HCEC 1CT (cell line): Measurements from ENCODE around the gene GOLGA8B.
"Not testable (repeated sequence)": the region's sequence is repeated elsewhere in the genome, so short reads cannot be mapped to it uniquely, and the experiment has no call there.

ENCODE experiments used
- DNase-seq: peaks from one replicate; pipeline ENCODE4 v3.0.0-alpha.2; 2017

GOLGA8B gene

DNA sequence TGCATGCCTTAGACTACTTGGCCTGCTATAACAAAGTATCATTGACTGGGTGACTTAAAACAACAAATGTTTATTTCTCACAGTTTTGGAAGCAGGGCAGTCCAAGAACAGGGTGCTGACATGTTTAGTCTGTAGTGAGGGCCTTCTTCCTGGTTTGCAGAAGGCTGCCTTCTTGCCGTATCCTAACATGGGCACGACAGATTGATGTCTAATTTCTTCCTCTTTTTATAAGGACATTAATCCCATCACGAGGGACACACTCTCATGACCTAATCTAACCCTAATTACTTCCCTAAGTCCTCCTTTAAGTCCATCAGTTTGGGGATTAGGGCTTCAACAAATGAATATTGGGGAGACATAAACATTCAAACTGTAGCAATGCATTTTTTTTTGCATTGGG, 10.9 kb upstream of the GOLGA8B start:
- DNase-seq, result no peak

- DNase-seq, result no peak
Observed at GRCh38 chr15:34591306-34591705, 7.9 kb upstream of the GOLGA8B start.

GRCh38 chr15:34588046-34588674, 4.7 kb upstream of the GOLGA8B start:
- DNase-seq, result peak; percentile 65

DNA sequence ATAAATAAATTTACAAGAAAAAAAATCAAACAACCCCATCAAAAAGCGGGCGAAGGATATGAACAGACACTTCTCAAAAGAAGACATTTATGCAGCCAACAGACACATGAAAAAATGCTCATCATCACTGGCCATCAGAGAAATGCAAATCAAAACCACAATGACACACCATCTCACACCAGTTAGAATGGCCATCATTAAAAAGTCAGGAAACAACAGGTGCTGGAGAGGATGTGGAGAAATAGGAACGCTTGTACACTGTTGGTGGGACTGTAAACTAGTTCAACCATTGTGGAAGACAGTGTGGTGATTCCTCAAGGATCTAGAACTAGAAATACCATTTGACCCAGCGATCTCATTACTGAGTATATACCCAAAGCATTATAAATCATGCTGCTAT, 2.5 kb upstream of the GOLGA8B start:
- not testable (repeated sequence) for DNase-seq

DNA sequence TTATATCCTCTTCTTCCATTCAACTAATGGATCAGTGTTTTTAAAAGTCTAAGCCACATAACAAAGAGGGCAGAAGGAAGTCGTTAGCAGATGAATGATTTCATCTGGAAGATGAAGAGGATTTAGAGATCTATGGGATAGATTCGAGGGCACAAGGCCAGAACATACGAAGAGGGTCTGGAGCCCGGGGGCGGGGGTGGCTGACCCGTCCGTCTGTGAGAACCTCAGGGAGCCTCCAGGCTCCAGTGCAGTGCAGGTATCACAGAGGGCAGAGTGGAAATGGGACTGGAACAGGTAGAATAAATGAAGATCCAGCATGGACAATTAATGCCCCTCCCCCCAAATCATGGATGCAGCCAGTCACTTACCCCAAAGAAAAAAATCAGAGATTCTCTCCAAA, 1.5 kb upstream of the GOLGA8B start:
- DNase-seq, result no peak

- DNase-seq, result no peak
Observed at GRCh38 chr15:34584330-34584668, 848 bp upstream of the GOLGA8B start.

DNA sequence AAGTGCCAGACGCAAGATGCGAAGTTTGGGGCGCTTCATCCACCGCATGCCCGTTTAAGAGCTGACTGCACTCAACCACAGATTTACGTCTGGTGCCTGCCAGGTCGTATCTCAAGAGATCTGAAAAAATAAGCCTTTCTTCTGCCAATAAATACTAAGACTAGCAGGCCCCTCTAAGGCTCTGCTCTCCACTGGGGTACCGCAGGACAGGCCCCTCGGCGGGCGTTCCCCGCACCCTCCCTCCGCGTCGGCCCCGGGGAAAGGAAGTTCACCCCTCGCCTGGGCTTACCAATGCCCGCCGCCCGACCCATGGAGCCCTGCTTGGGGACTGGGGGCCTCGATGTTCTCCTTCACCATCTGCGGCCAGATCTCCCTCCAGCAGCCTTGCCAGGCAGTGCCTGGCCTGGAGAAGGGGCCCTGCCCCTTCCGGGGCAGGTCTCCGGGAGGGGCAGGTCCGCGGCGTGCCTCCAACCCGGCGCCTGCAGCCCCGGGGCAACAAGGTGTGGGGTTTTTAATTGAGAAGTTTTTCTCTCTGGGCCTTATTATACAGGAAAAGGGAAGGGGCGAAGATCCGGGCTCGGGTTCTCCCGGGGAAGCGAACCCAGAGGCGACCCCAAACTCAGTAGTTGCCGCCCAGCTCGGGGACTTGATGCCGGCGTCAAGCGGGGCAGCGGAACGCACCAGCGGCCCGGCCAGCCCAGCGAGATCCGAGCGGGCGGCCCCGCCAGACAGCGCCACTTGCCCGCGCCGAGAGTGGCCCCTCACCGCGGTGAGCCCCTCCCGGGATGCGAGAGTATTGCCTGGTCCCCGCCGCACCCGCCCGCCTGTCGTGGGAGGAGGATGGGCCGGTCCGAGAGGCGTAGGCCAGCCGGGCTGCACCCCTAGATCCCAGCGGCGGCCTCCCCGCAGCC, 735 bp downstream of the GOLGA8B start:
- no peak for DNase-seq

- DNase-seq, result not testable (repeated sequence)
Observed at GRCh38 chr15:34581687-34582460, 1.6 kb downstream of the GOLGA8B start.

GRCh38 chr15:34581043-34581365, 2.4 kb downstream of the GOLGA8B start:
- DNase-seq, result no peak

DNA sequence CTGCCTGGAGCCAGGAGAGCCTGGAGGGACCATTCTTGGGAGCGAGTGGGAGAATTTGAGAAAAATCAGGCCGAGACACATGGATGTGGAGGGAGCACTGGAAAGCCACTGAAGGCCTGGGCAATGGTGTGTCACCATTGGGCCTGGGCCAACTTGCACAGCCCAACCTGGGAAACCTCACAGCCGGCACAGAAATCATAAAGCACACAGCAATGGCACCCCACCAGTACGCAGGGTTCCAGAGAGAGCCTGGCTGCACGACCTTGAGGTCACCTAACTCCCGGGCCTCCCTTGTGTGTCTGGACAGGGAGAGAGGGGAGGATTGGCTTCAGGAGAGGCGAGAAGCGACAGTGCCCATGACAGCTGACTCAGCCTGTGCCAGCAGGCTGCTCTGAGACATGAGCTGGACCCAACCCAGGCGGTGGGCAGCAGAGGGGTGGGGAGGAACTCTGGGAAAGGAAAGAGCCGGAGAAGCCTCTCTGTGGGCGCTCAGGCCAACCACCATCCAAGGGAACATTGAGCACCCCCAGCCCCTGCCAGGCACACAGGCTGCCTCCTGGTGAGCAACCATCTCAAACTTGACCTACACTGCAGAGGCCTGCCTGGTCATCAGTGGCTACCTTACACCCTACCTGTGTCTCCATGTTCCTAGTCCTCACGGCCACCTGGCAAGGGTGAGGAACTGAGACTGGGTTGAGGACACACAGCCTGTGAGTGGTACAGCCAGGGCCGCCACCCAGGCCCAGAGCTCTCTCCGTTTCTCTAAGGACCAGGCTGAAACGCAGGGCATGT, 3.0 kb downstream of the GOLGA8B start:
- DNase-seq, result not testable (repeated sequence)

DNA sequence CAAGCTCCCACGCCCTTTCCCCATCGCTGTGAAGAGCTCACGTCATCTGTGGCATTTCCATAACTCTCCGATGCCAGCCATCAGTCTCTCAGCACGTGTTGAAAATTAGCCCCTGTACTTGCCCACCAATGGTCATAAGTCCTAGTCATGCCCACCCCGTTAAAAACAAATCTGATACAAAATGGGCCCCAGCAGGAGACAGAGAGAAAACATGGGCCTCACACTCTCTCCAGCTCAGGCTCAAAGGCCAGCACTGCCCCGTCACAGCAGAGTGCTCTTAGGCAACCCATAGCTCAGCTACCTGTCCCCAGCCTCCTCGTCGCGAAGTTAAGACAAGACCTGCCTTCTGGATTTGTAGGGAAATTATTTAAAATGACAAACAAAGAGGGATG, 5.2 kb downstream of the GOLGA8B start:
- DNase-seq, result no peak

DNA sequence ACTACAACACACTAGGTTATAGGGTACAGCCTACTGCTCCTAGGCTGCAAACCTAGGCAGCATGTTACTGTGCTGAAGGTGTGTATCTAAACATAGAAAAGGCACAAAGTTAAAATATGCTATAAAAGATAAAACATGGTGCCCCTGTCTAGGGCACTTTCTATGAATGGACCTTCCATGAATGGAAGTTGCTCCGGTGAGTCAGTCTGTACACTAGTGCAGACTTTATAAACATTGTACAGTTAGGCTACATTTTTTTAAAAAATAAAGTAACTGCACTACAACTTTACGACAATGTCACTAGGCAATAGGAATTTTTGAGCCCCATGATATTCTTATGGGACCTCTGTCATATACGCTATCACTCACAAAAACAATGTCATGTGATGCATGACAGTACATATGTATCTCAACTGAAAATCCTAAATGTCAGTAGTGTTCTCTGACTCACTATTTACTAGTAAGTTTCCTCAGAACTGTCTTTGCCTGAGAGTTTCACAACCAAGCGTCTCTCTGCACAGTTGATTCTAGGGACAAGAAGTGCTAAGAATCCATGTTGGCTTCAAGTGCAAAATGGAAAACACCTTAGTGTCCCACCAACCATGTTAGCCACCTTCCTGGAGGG, 5.7 kb downstream of the GOLGA8B start:
- DNase-seq, result peak; percentile 60

- DNase-seq, result not testable (repeated sequence)
Observed at GRCh38 chr15:34575035-34575434, 8.4 kb downstream of the GOLGA8B start.

- not testable (repeated sequence) for DNase-seq
Observed at GRCh38 chr15:34572921-34573320, 10.5 kb downstream of the GOLGA8B start.

DNA sequence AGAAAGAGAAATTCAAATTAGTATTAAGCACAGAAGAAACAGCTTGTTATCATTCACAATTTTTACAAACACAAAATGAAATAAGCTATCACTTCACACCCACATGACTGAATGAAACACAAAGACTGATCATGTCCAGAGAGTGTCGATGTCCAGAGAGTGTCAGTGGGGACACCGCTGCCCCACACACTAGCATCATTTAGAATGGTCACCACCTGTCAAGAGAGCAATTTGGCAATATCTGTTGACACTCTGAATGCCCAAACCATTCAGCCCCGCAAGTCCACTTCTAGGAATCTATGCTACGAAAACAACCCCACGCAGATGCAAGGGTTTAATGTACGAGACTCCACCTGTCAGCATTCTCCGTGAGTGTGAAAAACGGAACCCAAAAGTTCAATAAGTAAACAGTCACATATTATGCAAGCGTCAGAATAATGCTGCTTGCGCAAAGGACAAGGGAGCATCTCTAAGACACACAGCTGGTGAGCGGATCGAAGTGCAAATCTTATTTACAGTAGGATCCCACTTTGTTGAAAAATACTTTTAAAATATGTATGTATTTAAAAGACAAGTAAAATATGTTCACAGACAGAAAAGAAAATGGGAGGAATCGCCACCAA, 11.3 kb downstream of the GOLGA8B start:
- not testable (repeated sequence) for DNase-seq

- not testable (repeated sequence) for DNase-seq
Observed at GRCh38 chr15:34569670-34570396, 13.6 kb downstream of the GOLGA8B start.

- DNase-seq, result not testable (repeated sequence)
Observed at GRCh38 chr15:34567174-34567573, 16.3 kb downstream of the GOLGA8B start.

- not testable (repeated sequence) for DNase-seq
Observed at GRCh38 chr15:34564711-34565110, 18.7 kb downstream of the GOLGA8B start.

DNA sequence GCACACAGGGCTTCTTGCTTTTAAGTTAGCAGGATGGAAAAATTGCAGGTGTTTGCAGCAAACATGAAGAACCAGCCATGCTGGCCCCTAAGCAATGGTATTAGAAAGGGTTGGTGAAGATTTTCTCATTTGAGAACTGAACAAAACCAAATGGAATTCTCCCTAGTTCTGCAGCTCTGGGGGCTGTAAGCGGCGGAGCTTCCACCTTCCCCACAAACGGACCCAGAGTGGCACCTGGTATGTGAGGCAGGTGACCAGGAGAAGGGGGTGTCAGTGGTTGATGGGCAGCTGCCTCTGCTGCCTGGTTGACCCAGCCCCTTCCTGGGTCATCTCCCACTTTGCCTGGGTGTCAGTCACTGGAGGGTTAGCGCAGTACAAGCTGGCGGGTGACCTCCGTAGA, 22.6 kb downstream of the GOLGA8B start:
- DNase-seq, result not testable (repeated sequence)

DNA sequence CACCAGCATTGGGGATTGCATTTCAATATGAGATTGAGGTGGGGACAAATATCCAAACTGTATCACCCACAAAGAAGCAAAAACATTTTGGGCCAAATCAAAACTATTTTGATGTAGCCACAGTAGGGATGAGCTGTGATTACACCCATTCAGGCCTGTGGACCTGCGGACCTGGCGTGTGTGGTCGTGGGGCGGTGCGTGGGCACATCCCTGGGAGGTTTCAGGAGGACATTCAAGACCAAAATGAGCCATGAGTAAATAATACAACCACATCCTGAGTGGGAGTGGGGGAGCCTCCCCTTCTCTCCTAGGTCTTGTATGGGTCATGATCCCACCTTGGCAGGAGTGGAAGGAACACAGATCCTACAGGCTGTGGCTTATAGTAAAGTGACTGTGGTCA, 23.7 kb downstream of the GOLGA8B start:
- DNase-seq, result not testable (repeated sequence)

GRCh38 chr15:34555162-34555561, 28.3 kb downstream of the GOLGA8B start:
- DNase-seq, result not testable (repeated sequence)
